Activated CD8-positive, alpha-beta T cell treated with anti-CD3 and anti-CD28 coated beads for 36 hours (primary cell): ENCODE data around the gene C2orf15. TPM values are rescaled to one million over a fixed set of nuclear protein-coding genes. Genes with fewer than 3 reads are reported as not detected.
A peak's percentile ranks its signal among the peaks of the same experiment; 100 is the strongest.
"Not testable (repeated sequence)": the region's sequence is repeated elsewhere in the genome, so short reads cannot be mapped to it uniquely, and the experiment has no call there.

Experiments
- ATAC-seq: fragments of 200-7000 bp; cut with Tn5 transposase; one replicate; pipeline ENCODE4 v1.10.0; 2021; ENCODE audit warnings: mild to moderate bottlenecking, moderate library complexity
- CTCF ChIA-PET: fragments of 350-600 bp; sonication (Branson Sonifier 250); formaldehyde crosslinking; loops from one replicate; lab custom pipeline; 2021; ENCODE audit warnings: antibody characterized with exemption; lab: Charles Lee
- POLR2A ChIA-PET: fragments of 350-600 bp; sonication (Branson Sonifier 250); formaldehyde crosslinking; loops from one replicate; lab custom pipeline; 2021; ENCODE audit warnings: antibody characterized with exemption; lab: Charles Lee
- DNase-seq: peaks from one replicate; pipeline ENCODE4 v3.0.0-alpha.2; 2020
- H3K27ac Mint-ChIP-seq: one replicate; pipeline ENCODE4 v1.8.0; 2021; ENCODE audit warnings: mild to moderate bottlenecking, mixed read lengths
- H3K27me3 Mint-ChIP-seq: one replicate; pipeline ENCODE4 v1.8.0; 2021; ENCODE audit warnings: mixed read lengths
- H3K36me3 Mint-ChIP-seq: one replicate; pipeline ENCODE4 v1.8.0; 2021; ENCODE audit warnings: low read depth, mixed read lengths
- H3K4me1 Mint-ChIP-seq: one replicate; pipeline ENCODE4 v1.8.0; 2021; ENCODE audit warnings: low read depth, mixed read lengths
- H3K4me3 Mint-ChIP-seq: one replicate; pipeline ENCODE4 v1.8.0; 2021; ENCODE audit warnings: mild to moderate bottlenecking, moderate library complexity, mixed read lengths
- H3K9me3 Mint-ChIP-seq: one replicate; pipeline ENCODE4 v1.8.0; 2021; ENCODE audit warnings: mixed read lengths
- CTCF ChIP-seq: fragments of 200-600 bp; IDR thresholded peaks from one replicate; pipeline ENCODE4 v1.8.0; 2022; ENCODE audit warnings: antibody characterized with exemption, mild to moderate bottlenecking
- intact Hi-C: fragments of 100-400 bp; cut with micrococcal nuclease; formaldehyde crosslinking; loops from one replicate; pipeline ENCODE4 v1.10.0; 2022
- total RNA-seq, 2 experiments: library from RNA; stranded (reverse); gene quantifications; one replicate each; pipeline ENCODE4 v1.2.3, GENCODE V29; 2021

Gene C2orf15
- total RNA-seq, 2 experiments from 2014 or later = 1.4 to 1.5 TPM

- H3K9me3 Mint-ChIP-seq = no peaks in the 10 kb centered on the region
- H3K36me3 Mint-ChIP-seq = peaks cover 11% of the 10 kb centered on the region
- H3K4me1 Mint-ChIP-seq = peaks cover 32% of the 10 kb centered on the region
- H3K27me3 Mint-ChIP-seq = no peaks in the 10 kb centered on the region
- intact Hi-C loops = no loop called here
- no peak for TF ChIP-seq CTCF
- ATAC-seq (no peak), DNase-seq (no peak)
- no peak overlapping the region for H3K27ac Mint-ChIP-seq
- ChIA-PET CTCF (no interaction called here), POLR2A (no interaction called here)
- no peak overlapping the region for H3K4me3 Mint-ChIP-seq
These were observed 43.3 kb downstream of the C2orf15 start for GRCh38 chr2:99184811-99185210.

- H3K4me3 Mint-ChIP-seq = no peak overlapping the region
- POLR2A ChIA-PET = no interaction called here
- peaks cover 27% of the 10 kb centered on the region for H3K4me1 Mint-ChIP-seq
These were observed 45.5 kb downstream of the C2orf15 start for GRCh38 chr2:99187011-99187410.

GRCh38 chr2:99188357-99188756, 46.9 kb downstream of the C2orf15 start:
- CTCF ChIA-PET = no interaction called here
- no peak for TF ChIP-seq CTCF
- Mint-ChIP-seq H3K36me3 (peaks cover 33% of the 10 kb centered on the region), H3K4me3 (no peak overlapping the region), H3K27ac (peak overlapping the region; percentile 10), H3K9me3 (no peaks in the 10 kb centered on the region), H3K27me3 (no peaks in the 10 kb centered on the region), H3K4me1 (peaks cover 21% of the 10 kb centered on the region)
- intact Hi-C loops = no loop called here
- DNase-seq = no peak
- ATAC-seq = no peak
- POLR2A ChIA-PET = interaction anchor here (0.6 kb wide), 1 partner anchor 32 kb away, joined by 3 read pairs; no protein-coding TSS in a partner anchor

More at GRCh38 chr2:99187011-99187410, 45.5 kb downstream of the C2orf15 start:
- no peak for DNase-seq
- H3K27me3 Mint-ChIP-seq = no peaks in the 10 kb centered on the region
- no peak overlapping the region for H3K27ac Mint-ChIP-seq
- ATAC-seq = no peak
- no peaks in the 10 kb centered on the region for H3K9me3 Mint-ChIP-seq
- CTCF ChIA-PET = no interaction called here
- peaks cover 23% of the 10 kb centered on the region for H3K36me3 Mint-ChIP-seq
- no peak for TF ChIP-seq CTCF
- intact Hi-C loops = no loop called here

- TF ChIP-seq CTCF = no peak
- no peaks in the 10 kb centered on the region for H3K27me3 Mint-ChIP-seq
- H3K9me3 Mint-ChIP-seq = no peaks in the 10 kb centered on the region
- ATAC-seq = no peak
- peaks cover 10% of the 10 kb centered on the region for H3K4me1 Mint-ChIP-seq
- no peak overlapping the region for H3K27ac Mint-ChIP-seq
- intact Hi-C loops = no loop called here
- no peak for DNase-seq
- H3K36me3 Mint-ChIP-seq = peaks cover 39% of the 10 kb centered on the region
- ChIA-PET POLR2A (interaction anchor here (0.6 kb wide), 1 partner anchor 9 kb away, joined by 3 read pairs; no protein-coding TSS in a partner anchor), CTCF (no interaction called here)
- no peak overlapping the region for H3K4me3 Mint-ChIP-seq
These were observed 49.0 kb downstream of the C2orf15 start for GRCh38 chr2:99190548-99190947.

GRCh38 chr2:99192364-99192763, 50.9 kb downstream of the C2orf15 start:
- H3K27me3 Mint-ChIP-seq, intact Hi-C loops, ATAC-seq, H3K4me1 Mint-ChIP-seq, H3K4me3 Mint-ChIP-seq, H3K9me3 Mint-ChIP-seq, H3K27ac Mint-ChIP-seq, POLR2A ChIA-PET, DNase-seq, CTCF ChIA-PET: not testable (repeated sequence)
- peaks cover 43% of the 10 kb centered on the region for H3K36me3 Mint-ChIP-seq
